ENCODE data around the gene KIF1B.
"Not testable (repeated sequence)": the region's sequence is repeated elsewhere in the genome, so short reads cannot be mapped to it uniquely, and the experiment has no call there.

KIF1B gene

DNA sequence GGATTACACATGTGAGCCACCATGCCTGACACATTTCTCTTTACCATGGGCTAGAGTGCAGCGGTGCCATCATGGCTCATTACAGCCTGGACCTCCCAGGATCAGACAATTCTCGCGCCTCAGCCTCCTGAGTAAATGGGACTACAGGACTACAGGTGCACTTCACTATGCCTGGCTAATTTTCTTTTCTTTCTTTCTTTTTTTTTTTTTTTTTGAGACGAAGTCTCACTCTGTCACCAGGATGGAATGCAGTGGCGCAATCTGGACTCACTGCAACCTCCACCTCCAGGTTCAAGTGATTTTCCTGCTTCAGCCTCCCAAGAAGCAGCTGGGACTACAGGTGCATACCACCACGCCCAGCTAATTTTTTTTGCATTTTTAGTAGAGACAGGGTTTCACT lies 14.8 kb upstream of the KIF1B start:
- DNase-seq (ENCODE audit: low spot score): no peak

DNA sequence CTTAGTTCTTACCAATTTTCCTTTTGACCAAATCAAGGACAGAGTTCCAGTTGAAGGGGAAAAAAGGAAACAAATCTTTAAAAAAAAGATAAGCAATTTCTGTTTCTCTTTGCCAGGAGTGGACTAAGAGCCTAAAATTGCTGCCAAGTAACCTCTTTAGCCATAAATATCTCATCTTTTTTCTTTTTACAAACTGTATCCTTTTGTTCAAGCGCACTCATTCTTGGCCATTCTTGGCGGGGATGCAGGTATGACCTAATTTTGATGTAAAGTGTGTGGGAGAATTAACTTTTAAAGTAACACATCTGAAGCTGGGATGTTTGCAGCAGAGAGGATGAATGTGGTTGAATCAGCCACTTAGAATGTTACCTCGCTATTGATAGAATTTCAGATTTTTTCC lies 13.4 kb upstream of the KIF1B start:
- DNase-seq (ENCODE audit: low spot score): no peak

DNA sequence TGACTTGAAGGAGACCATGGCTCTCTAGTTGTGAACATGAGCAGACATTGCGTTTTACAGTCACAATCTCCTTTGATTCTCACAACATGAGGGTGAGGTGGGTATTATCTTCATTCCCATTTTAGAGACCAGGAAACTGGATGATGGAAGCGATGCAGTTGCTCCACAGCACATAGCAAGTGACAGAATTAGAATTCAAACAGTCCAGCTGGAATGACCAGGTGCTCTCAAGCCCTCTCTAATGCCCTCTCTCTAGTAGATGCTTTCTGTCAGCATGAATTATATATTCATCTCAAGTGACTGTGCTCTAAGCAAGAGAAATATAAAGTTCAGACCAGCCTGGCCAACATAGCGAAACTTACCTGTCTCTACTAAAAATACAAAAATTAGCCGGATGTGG lies 9.8 kb upstream of the KIF1B start:
- DNase-seq (ENCODE audit: low spot score): no peak

DNA sequence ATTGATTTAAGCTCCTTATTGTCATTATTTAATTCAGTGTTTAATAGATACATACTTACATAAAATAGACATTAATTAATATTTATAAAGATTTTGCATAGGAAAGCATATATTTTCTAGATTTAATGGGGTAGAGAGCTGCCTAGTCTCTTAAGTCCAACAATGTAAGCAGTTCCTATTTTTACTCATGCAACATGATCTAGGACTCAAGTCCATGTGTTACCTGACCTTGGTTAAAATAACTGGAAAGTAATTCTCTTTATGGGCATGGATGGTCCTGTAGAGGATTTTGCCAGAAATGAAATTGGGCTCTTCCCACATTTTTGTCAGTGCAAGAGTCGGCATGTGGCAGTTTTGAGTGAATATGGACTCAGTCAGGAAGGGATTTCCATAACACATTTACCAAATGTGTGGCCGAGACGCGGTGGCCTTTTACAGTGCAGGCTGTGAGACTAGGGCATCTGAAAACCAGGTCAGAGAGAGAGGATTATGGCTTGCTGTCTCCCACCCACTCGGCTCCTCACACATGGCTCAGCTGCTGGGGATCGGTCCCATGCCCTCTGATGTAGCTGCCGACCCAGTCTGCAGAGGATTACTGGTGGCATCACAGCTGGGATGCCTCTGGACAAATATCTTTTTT lies 6.2 kb upstream of the KIF1B start:
- no peak for DNase-seq (ENCODE audit: low spot score)

DNA sequence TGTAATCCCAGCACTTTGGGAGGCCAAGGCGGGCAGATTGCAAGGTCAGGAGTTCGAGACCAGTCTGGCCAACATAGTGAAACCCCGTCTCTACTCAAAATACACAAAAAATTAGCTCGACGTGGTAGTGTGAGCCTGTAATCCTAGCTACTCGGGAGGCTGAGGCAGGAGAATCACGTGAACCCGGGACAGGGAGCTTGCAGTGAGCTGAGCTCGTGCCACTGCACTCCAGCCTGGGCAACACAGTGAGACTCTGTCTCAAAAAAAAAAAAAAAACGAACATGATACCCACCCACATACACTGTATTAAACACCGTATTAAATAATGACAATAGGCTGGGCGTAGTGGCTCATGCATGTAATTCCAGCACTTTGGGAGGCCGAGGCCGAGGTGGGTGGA lies 5.2 kb upstream of the KIF1B start:
- DNase-seq (ENCODE audit: low spot score): not testable (repeated sequence)

DNA sequence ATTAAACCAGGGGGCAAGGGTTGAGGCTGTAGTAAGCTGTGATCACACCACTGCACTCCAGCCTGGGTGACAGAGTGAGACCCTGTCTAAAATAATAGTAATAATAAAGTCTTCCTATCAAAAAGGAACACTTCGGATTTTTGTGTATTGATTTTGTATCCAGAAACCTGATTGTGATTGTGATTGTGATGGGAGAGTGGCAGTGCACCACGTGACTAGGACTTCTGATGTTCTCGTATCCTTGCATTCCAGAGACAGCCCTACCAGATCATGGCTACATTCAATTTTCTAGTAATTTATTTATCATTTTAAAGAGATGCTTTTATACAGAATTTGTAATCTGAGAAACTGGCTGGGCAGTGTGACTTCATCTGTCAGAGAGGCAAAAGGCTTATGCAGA lies 2.6 kb upstream of the KIF1B start:
- DNase-seq (ENCODE audit: low spot score): no peak

DNA sequence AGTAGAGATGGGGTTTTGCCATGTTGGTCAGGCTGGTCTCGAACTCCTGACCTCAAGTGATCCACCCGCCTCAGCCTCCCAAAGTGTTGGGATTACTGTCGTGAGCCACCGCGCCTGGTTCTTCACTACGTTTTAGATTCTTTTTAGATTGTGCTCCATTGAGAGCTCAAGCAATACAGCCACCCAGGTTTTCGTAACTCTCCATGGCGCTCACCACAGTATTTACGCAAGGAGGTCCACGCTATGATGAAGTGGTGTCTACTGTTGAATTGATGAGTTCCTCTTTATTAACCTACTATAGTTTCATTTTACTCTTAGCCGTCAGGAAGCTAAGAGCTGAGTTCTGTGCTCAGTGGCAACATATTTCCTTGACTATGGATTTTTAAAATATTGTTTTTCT lies 1.8 kb upstream of the KIF1B start:
- DNase-seq (ENCODE audit: low spot score): no peak

DNA sequence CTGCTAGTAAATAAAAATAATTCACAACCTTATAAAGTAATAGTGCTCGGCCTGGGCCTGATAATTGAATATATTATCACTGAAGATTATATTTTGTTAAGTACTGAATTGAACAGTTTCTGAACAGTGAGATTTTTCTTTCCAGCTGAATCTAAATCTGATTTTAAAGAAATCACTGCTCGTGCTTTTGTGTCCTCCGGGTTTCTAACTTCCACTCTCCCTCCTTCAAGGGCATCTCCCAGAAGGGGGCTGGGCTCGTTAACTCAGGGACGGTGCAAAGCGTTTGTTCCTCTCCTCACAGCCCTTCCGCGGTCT lies 823 bp upstream of the KIF1B start:
- no peak for DNase-seq (ENCODE audit: low spot score)

DNA sequence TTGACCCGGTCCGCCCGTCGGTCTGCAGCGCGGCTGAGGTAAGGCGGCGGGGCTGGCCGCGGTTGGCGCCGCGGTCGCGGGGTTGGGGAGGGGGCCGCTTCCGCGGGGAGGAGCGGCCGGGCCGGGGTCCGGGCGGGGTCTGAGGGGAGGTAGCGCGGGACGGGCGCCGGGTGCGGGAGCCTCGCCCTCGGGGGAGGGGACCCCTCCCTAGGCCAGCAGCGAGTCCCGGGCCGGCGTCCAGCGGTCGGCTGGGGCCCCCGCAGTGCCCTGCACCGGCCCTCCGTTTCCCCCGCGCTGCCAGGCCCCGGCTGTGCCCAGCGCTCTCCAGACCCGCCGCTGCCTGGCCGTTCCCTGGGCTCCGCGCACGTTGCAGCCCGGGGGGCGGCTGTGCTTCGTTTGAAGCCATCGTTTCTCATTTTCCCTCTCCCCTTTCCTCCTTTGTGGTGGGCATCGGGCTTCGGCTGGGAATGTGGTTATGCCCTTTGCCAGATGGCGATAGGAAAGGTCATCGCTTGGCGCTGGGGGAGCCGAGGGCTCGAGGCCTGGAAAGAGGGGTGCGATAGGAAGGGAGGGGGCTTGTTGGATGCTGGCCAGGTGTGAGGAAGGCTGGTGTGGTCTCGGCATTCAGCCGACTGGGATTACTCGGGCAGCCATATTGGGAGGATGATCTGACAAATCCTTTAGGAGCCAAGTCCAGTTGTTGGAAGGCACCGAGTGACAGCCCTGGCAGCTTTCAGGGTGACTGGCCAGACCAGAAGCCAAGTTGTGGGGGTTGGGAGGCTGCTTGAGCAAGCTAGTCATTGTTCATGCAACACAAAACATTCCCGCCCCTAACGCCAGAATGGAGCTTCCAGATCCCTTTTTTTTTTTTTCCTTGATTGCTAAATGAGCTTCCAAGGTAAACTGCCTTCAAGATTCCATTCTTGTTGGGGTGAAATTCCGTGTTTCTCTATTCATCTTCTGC lies 753 bp downstream of the KIF1B start:
- DNase-seq (ENCODE audit: low spot score): no peak

DNA sequence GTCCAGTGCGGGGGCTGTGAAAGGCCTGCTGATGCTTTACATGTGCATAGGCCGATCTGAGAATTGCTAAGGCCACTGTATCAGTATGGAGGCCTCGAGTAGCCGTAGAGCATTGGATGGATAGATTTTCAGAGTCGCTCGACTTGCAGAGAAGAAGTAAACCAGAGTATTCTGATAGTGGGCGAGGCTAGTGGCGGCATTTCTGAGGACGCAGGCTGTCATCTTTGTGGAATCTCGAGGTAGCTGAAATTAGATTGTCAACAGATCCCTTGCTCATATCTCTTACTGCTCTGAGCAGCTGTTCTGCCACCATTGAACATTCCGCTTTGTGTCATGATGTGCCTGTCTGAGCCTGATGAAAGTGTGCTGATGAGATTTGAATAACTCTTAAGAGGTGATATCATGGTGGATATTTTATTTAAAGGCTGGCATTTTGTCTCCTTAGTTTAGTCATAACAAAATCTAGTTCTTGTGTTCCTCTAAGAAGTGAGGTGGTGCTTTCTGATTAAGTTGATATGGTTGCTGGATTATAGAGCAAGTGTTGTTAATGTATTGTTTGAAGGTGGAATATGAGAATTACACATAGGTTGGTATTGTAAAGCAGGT lies 1.5 kb downstream of the KIF1B start:
- DNase-seq (ENCODE audit: low spot score): no peak

DNA sequence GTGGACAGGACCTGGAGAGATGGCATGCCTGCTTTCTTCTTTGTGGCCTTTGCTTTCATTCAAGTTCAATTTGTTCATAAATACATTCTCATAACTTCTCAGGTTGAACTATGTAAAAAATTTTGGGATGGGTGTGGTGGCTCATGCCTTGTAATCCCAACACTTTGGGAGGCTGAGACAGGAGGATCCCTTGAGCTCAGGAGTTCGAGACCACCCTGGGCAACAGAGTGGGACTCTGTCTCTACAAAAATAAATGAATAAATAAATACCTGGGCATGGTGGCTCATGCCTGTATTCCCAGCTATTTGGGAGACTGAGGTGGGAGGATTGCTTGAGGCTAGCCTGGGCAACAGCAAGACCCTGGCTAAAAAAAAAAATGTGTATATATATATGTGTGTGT lies 2.1 kb downstream of the KIF1B start:
- no peak for DNase-seq (ENCODE audit: low spot score)

DNA sequence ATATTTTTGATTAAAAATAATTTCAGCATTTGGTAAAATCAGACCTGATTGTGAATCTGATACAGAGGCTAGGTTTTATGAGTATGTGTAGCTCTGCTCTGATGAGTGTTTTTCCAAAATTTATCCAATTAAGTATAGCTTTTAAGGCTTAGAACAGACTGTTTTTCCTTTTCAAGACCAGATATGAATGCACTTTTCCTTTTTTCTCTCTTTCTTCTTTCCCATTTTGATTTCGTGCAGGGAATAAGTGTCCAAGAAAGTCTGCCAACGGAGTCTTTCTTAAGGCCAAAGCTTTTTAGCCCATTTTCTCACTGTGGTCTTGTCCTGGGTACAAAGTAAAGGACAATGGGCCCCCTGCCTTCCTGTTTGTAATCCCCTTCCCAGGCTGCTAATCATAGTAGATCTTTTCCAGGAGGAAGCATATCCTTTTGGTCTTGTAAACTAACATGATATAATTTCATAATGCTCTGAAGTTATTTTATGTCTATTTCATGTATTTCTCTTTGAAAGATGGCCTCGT lies 2.9 kb downstream of the KIF1B start:
- DNase-seq (ENCODE audit: low spot score): no peak

DNA sequence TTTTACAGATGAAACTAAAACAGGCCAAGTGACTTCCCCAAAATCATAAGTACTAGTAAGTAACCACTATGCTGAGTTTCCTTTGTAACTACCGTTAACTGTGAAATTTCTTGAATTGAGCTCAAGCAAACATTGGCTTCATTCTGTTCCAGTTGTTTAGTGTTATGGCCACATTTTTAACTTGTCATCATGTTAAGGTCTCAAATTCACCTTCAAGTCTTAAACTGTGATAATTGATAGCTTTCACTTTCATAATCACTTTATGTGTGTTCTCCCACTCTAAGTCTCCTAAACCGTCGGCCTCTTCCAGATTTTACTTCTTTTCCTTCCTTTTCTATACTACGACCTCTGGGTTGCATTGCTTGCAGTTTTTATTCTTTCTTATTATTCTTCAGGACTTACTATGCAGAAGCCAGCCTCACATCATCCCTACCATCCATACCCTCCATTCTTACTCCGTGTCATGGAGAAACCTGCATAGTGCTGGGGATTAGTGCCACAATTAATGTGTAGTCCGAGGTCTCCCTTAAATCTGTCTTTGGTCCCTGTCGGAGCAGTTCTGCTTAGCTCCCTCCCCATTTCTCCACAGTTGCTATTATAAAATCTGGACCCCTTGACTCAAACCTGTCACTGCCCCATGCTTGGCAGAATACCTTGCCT lies 5.8 kb downstream of the KIF1B start:
- no peak for DNase-seq (ENCODE audit: low spot score)

DNA sequence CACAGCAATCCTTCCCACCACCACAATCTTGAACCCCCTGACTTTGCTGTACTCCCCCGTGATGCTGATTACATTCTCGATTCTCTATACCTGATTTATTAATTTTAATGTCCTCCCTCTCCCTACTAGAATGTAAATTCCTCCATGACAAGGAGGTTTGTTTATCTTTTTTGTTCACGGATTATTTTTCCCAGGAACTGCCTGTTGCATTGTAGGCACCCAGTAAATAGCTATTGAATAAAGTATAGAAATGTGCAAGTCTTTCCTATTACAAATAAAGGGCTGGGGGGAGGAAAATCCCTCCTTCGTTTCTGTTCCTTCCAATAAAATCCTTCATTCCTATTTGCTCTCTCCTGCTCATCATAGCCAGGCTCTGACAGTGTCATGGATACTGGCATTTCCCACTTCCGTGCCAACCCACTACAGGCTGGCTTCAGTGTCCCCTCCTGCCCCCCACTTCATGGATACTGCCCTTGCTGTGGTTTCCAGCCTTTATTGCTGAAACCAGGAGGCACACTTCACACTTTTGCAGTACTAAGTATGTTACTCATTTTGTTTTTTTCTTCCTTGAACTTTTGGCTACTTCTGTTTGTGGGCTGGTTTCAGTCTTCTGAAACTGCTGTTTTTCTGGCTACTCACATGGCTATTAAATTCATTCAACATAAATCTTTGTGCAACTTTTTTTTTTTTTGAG lies 7.5 kb downstream of the KIF1B start:
- no peak for DNase-seq (ENCODE audit: low spot score)

DNA sequence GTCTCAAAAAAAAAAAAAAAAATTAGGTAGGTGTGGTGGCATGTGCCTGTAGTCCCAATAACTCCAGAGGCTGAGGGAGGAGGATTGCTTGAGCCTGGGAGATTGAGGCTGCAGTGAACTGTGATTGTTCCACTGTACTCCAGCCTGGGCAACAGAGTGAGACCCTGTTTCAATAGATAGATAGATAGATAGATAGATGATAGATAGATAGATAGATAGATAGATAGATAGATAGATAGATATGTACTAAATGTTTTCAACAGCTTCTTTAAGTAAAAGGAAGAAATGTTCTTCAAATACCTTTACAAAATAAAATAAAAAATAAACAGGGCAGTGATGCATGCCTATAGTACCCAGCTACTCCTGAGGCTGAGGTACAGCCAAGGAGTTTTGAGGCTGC lies 9.8 kb downstream of the KIF1B start:
- DNase-seq (ENCODE audit: low spot score): no peak

DNA sequence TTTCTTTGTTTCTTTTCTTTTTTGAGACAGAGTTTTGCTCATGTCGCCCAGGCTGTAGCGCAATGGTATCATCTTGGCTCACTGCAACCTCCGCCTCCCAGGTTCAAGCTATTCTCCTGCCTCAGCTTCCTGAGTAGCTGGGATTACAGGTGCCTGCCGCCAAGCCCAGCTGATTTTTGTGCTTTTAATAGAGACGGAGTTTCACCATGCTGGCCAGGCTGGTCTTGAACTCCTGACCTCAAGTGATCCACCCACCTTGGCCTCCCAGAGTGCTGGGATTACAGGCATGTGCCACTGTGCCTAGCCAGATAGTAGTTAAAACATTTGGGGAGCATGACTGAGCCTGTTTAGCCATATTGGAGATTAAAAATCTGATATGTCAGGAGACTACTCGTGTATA lies 10.3 kb downstream of the KIF1B start:
- DNase-seq (ENCODE audit: low spot score): not testable (repeated sequence)

DNA sequence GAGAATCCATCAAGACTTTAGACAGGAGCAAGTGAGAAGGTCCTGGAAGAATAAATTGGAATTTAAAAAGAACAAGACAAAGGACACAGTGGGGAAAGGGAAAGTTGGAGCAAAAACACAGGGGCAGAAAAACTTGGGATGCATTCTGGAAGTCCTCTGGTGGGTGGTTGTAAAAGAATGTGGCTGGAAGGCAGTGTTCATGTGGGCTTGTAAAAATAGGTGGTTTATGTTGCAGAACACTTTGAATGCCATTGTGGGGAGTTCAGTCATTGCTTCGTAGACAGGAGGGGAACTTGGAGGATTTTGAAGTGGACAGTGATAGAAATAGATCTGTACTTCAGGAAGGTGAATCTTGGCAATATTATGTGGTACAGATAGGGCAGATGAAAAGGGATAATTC lies 15.2 kb downstream of the KIF1B start:
- DNase-seq (ENCODE audit: low spot score): no peak

DNA sequence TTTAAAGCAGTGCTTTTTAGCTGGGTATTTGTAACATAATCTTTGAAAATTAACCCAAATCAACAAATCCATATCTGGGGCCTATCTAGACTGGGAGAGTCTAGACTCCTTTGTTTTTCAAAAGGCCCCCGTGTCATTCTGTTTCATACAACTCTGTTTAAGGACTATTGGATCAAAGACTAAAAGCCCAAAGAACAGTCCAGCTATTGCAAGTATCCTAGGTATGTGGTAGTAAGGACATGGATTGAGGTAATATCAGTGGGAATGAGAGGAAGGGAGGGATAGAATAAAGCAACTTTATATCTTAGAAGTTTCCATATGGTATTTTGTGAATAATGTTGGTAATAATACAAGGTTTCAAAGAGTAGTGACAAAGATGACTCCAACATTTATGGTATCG lies 18.2 kb downstream of the KIF1B start:
- DNase-seq (ENCODE audit: low spot score): no peak

DNA sequence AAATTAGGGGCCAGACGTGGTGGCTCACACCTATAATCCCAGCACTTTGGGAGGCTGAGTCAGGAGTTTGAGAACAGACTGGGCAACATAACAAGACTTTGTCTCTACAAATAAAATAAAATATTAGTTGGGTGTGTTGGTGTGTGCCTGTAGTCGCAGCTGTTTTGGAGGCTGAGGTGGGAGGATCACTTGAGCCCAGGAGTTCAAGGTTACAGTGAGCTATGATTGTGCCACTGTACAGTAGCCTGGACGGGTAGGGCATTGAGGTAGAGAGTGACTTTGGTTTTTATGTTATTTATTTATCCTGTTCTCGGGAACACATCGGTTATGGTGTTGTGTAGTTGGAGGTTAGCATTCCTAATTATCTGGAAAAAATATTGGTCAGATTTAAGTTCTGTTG lies 19.5 kb downstream of the KIF1B start:
- DNase-seq (ENCODE audit: low spot score): no peak

DNA sequence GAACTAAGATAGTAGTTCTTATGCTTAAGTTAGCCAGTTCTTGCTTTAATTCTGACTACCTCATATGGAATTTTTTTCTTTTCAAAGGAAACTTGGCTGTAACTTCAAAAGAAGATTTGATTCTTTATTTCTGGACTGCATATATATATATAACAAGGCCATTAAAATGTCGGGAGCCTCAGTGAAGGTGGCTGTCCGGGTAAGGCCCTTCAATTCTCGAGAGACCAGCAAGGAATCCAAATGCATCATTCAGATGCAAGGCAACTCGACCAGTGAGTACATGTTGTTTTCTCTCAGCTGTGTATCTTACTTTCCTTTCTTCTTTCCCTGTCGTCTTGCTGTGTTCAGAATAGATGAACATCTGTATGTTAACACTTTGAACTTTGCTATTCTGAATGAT lies 21.8 kb downstream of the KIF1B start:
- no peak for DNase-seq (ENCODE audit: low spot score)

DNA sequence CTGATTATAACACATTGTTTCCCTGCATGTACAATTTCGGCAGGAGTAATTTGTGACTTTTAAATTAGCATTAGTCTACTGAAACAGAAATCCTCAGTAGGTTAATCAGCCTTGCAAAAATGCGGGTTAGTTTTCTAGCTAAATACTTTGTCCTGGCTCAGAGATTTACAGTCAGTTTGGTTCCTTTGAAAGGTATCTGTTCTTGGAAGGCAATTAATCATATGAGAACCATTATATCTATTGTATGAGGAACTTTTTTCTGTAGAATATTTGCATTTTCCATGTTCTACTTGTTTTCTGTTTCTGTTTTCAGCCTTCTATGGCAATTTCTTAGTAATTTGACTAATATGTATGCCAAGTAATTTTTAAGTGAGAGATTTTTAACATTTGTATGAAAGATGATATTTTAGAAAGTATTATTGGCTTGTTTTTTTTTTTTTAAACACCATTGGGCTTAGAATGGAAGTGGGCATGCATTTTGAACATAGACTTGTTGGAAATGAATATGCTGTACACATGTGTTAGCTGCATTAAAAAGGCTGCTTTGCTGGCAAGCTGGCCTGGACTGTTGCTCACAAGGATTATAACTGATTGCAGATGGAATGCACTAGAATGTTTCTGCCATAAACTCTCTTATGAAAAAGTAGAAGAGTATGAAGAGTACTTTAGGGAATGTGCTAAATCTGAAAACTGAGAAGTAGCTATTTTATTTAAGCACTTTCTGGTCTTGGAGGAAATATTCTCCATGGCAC lies 26.2 kb downstream of the KIF1B start:
- DNase-seq (ENCODE audit: low spot score): no peak

All from hematopoietic multipotent progenitor cell treated with erythropoietin and hydrocortisone succinate and interleukin-3 and kit ligand, for 15 days (in vitro differentiated cells).